T-cell (primary cell): ENCODE measurements around the gene MZB1. TPM values are rescaled to one million over a fixed set of nuclear protein-coding genes. Genes with fewer than 3 reads are reported as not detected.
A peak's percentile ranks its signal among the peaks of the same experiment; 100 is the strongest.

ENCODE experiments used
- ATAC-seq, 4 experiments: fragments of 200-7000 bp in 3 of 4; fragments of 150-1000 bp in 1 of 4; cut with Tn5 transposase; replicated peaks in 1 of 4; 1 replicate in 3 of 4; 2 replicates in 1 of 4; pipeline ENCODE4 v1.10.0; 2021; ENCODE audit warnings: moderate library complexity in 3 of 4, mild to moderate bottlenecking in 2 of 4, moderate number of reproducible peaks in 1 of 4
- CTCF ChIA-PET, 2 donors: fragments of 300-600 bp; sonication (Branson Sonifier 250); formaldehyde crosslinking; loops; one replicate each; lab custom pipeline; 2022; ENCODE audit warnings: antibody characterized with exemption in 2 of 2; lab: Charles Lee
- POLR2A ChIA-PET, 2 donors: fragments of 300-600 bp; sonication (Branson Sonifier 250); formaldehyde crosslinking; loops; one replicate each; lab custom pipeline; 2022; ENCODE audit warnings: antibody characterized with exemption in 2 of 2; lab: Charles Lee
- DNase-seq, 35 experiments: peaks; one replicate each; pipeline versions ENCODE4 v3.0.0 to v3.0.0-alpha.2; 2013 to 2023
- H3K27ac ChIP-seq: one replicate; pipeline ENCODE4 v1.5.1; 2013; ENCODE audit warnings: low read length
- H3K27me3 ChIP-seq, 2 experiments: replicated peaks in 1 of 2; 1 replicate in 1 of 2; 2 replicates in 1 of 2; pipeline versions ENCODE4 v1.6.1 to v1.7.0; 2013; ENCODE audit warnings: low read length in 1 of 2, mixed read lengths in 1 of 2; ENCODE audit not compliant: control insufficient read depth in 2 of 2, insufficient read depth in 2 of 2; ENCODE audit errors: extremely low read depth in 1 of 2
- H3K36me3 ChIP-seq, 2 donors: 1 replicate in 1 of 2; 2 replicates in 1 of 2; pipeline versions ENCODE4 v1.6.1 to v1.7.0; 2013; ENCODE audit warnings: low read length in 1 of 2; ENCODE audit not compliant: control insufficient read depth in 2 of 2, insufficient read depth in 1 of 2; ENCODE audit errors: extremely low read depth in 1 of 2
- H3K4me1 ChIP-seq, 2 experiments: 1 replicate in 1 of 2; 2 replicates in 1 of 2; pipeline versions ENCODE4 v1.6.1 to v1.7.0; 2013; ENCODE audit warnings: low read length in 2 of 2, mixed read lengths in 1 of 2; ENCODE audit not compliant: insufficient read depth in 2 of 2, control insufficient read depth in 1 of 2; ENCODE audit errors: extremely low read depth in 1 of 2
- H3K4me3 ChIP-seq, 2 donors: 1 replicate in 1 of 2; 2 replicates in 1 of 2; pipeline versions ENCODE4 v1.5.1 to v1.7.0; 2013; ENCODE audit warnings: mild to moderate bottlenecking in 2 of 2, low read length in 1 of 2, moderate library complexity in 1 of 2; ENCODE audit not compliant: control insufficient read depth in 1 of 2; ENCODE audit errors: extremely low read depth in 1 of 2
- H3K9me3 ChIP-seq: 2 replicates; pipeline ENCODE4 v1.7.0; 2013
- H3K27ac Mint-ChIP-seq, 2 donors: one replicate each; pipeline ENCODE4 v1.8.0; 2020 to 2021; ENCODE audit warnings: mild to moderate bottlenecking in 2 of 2, mixed read lengths in 2 of 2
- H3K27me3 Mint-ChIP-seq, 2 donors: one replicate each; pipeline ENCODE4 v1.8.0; 2021 to 2022; ENCODE audit warnings: mixed read lengths in 2 of 2
- H3K36me3 Mint-ChIP-seq: one replicate; pipeline ENCODE4 v1.8.0; 2021; ENCODE audit warnings: mixed read lengths
- H3K4me1 Mint-ChIP-seq, 3 donors: one replicate each; pipeline ENCODE4 v1.8.0; 2020 to 2022; ENCODE audit warnings: mixed read lengths in 3 of 3, mild to moderate bottlenecking in 1 of 3
- H3K4me3 Mint-ChIP-seq, 3 donors: one replicate each; pipeline ENCODE4 v1.8.0; 2020 to 2022; ENCODE audit warnings: mild to moderate bottlenecking in 3 of 3, mixed read lengths in 3 of 3, moderate library complexity in 3 of 3
- H3K9me3 Mint-ChIP-seq, 3 donors: one replicate each; pipeline ENCODE4 v1.8.0; 2020 to 2022; ENCODE audit warnings: mixed read lengths in 3 of 3
- WGBS: methylation state at CpG from one replicate; pipeline ENCODE4 v1.1.5; 2013; ENCODE audit warnings: missing lambda C conversion rate; ENCODE audit not compliant: insufficient coverage; 5-methylcytosine and 5-hydroxymethylcytosine counted together
- total RNA-seq, 35 experiments: library from RNA in 6 of 35; stranded (reverse) in 6 of 35; fragments of 120-200 nt in 1 of 35; gene quantifications; one replicate each; pipeline versions ENCODE4 v1.2.1 to v1.2.4 and lab custom pipeline; 2013 to 2026

The MZB1 gene
- total RNA-seq, 5 donors from 2014 or later (not counting 1 experiment from before 2014, with no cell fraction given), result 2.2 to 6.5 (median 5.0) TPM

GRCh38 chr5:139392324-139392677 lies 2.6 kb upstream of the MZB1 start:
- H3K27me3 ChIP-seq, result peaks cover 0 to 9% of the 10 kb centered on the region in 2 experiments
- WGBS, result under 1% methylated on average over 35 of the region's 36 CpGs
- peak overlapping the region; percentile 83 to 89 for H3K4me3 ChIP-seq
- CTCF ChIA-PET, result interaction anchor here in 1 of 2 donors (0.8 to 1.2 kb wide), 2 partner anchors 18 to 50 kb away, joined by 3 to 4 read pairs; no protein-coding TSS in a partner anchor
- peak overlapping the region; percentile 77 for H3K27ac ChIP-seq
- H3K9me3 ChIP-seq, result no peaks in the 10 kb centered on the region
- no peak overlapping the region for H3K27ac Mint-ChIP-seq
- H3K4me1 Mint-ChIP-seq, result peaks cover 33 to 43% (median 42%) of the 10 kb centered on the region in 3 donors
- no peaks in the 10 kb centered on the region for H3K9me3 Mint-ChIP-seq
- no peak for DNase-seq
- H3K36me3 ChIP-seq, result no peaks in the 10 kb centered on the region
- POLR2A ChIA-PET, result no interaction called here
- H3K4me3 Mint-ChIP-seq, result peak overlapping the region; percentile 84 to 91 (median 89)
- no peaks in the 10 kb centered on the region for H3K27me3 Mint-ChIP-seq
- ATAC-seq, result peak; percentile 17 to 44 (median 31)
- H3K4me1 ChIP-seq, result peaks cover 2 to 69% of the 10 kb centered on the region in 2 experiments
- no peaks in the 10 kb centered on the region for H3K36me3 Mint-ChIP-seq

GRCh38 chr5:139391570-139392323 lies 2.0 kb upstream of the MZB1 start:
- Mint-ChIP-seq H3K27ac (peak overlapping the region; percentile 72 to 89), H3K4me1 (peaks cover 33 to 44% (median 43%) of the 10 kb centered on the region in 3 donors), H3K36me3 (no peaks in the 10 kb centered on the region), H3K27me3 (no peaks in the 10 kb centered on the region), H3K9me3 (no peaks in the 10 kb centered on the region), H3K4me3 (peak overlapping the region; percentile 77 to 89 (median 81))
- peak in 2 of 4 experiments; percentile 0 to 14 for ATAC-seq
- ChIA-PET CTCF (interaction anchor here (0.5 to 1.4 kb wide), 5 partner anchors 11 to 50 kb away, joined by 3 to 6 read pairs (median 4); partner anchors contain the start of gene SPATA24 (in 2 of the 2)), POLR2A (no interaction called here)
- no peaks in the 10 kb centered on the region for H3K36me3 ChIP-seq
- H3K27ac ChIP-seq, result peak overlapping the region; percentile 77
- peak overlapping the region in 1 of 2 donors; percentile 83 for H3K4me3 ChIP-seq
- peaks cover 2 to 69% of the 10 kb centered on the region in 2 experiments for H3K4me1 ChIP-seq
- H3K27me3 ChIP-seq, result peaks cover 0 to 9% of the 10 kb centered on the region in 2 experiments
- WGBS, result 40% methylated on average over 25 of the region's 33 CpGs
- peak in 1 of 35 experiments; percentile 31 for DNase-seq
- no peaks in the 10 kb centered on the region for H3K9me3 ChIP-seq

- no peaks in the 10 kb centered on the region for H3K27me3 Mint-ChIP-seq
- CTCF ChIA-PET, result interaction anchor here (0.5 to 1.4 kb wide), 4 partner anchors 12 to 49 kb away, joined by 4 to 6 read pairs (median 4); partner anchors contain the start of gene SPATA24 (in 2 of the 2)
These were observed 1.2 kb upstream of the MZB1 start for GRCh38 chr5:139390639-139391569.

GRCh38 chr5:139388198-139388821 lies 1.4 kb downstream of the MZB1 start:
- ChIA-PET POLR2A (no interaction called here), CTCF (interaction anchor here in 1 of 2 donors (0.6 kb wide), 1 partner anchor 184 kb away, joined by 6 read pairs; no protein-coding TSS in a partner anchor)
- Mint-ChIP-seq H3K27me3 (no peaks in the 10 kb centered on the region), H3K4me1 (peaks cover 49 to 71% (median 64%) of the 10 kb centered on the region in 3 donors), H3K9me3 (no peaks in the 10 kb centered on the region), H3K27ac (no peak overlapping the region), H3K4me3 (peak overlapping the region in 1 of 3 donors; percentile 22), H3K36me3 (no peaks in the 10 kb centered on the region)
- Histone ChIP-seq H3K36me3 (no peaks in the 10 kb centered on the region), H3K4me3 (no peak overlapping the region), H3K27ac (no peak overlapping the region), H3K4me1 (peaks cover 5 to 76% of the 10 kb centered on the region in 2 experiments), H3K27me3 (peaks cover 0 to 1% of the 10 kb centered on the region in 2 experiments), H3K9me3 (no peaks in the 10 kb centered on the region)
- DNase-seq (no peak), ATAC-seq (no peak)
- 92% methylated on average over 5 of the region's 8 CpGs for WGBS

More at GRCh38 chr5:139390639-139391569, 1.2 kb upstream of the MZB1 start:
- 76% methylated on average over 6 of the region's 10 CpGs for WGBS
- no peaks in the 10 kb centered on the region for H3K9me3 Mint-ChIP-seq
- H3K36me3 Mint-ChIP-seq, result no peaks in the 10 kb centered on the region
- peak overlapping the region; percentile 77 to 89 (median 81) for H3K4me3 Mint-ChIP-seq
- POLR2A ChIA-PET, result no interaction called here
- Histone ChIP-seq H3K4me3 (no peak overlapping the region), H3K9me3 (no peaks in the 10 kb centered on the region), H3K4me1 (peaks cover 2 to 69% of the 10 kb centered on the region in 2 experiments), H3K36me3 (no peaks in the 10 kb centered on the region), H3K27ac (peak overlapping the region; percentile 77), H3K27me3 (peaks cover 0 to 9% of the 10 kb centered on the region in 2 experiments)
- H3K4me1 Mint-ChIP-seq, result peaks cover 33 to 50% (median 49%) of the 10 kb centered on the region in 3 donors
- DNase-seq (no peak), ATAC-seq (no peak)
- peak overlapping the region; percentile 79 to 89 for H3K27ac Mint-ChIP-seq

GRCh38 chr5:139387611-139388197 lies 2.0 kb downstream of the MZB1 start:
- Mint-ChIP-seq H3K36me3 (no peaks in the 10 kb centered on the region), H3K9me3 (no peaks in the 10 kb centered on the region), H3K4me1 (peaks cover 49 to 68% (median 60%) of the 10 kb centered on the region in 3 donors), H3K4me3 (peak overlapping the region in 1 of 3 donors; percentile 22), H3K27me3 (no peaks in the 10 kb centered on the region), H3K27ac (peak overlapping the region; percentile 34 to 36)
- DNase-seq, result no peak
- Histone ChIP-seq H3K9me3 (no peaks in the 10 kb centered on the region), H3K27ac (no peak overlapping the region), H3K4me3 (no peak overlapping the region), H3K4me1 (peaks cover 5 to 70% of the 10 kb centered on the region in 2 experiments), H3K36me3 (no peaks in the 10 kb centered on the region), H3K27me3 (no peaks in the 10 kb centered on the region)
- CTCF ChIA-PET, result interaction anchor here in 1 of 2 donors (0.6 kb wide), 1 partner anchor 184 kb away, joined by 6 read pairs; no protein-coding TSS in a partner anchor
- no peak for ATAC-seq
- POLR2A ChIA-PET, result no interaction called here
- WGBS, result 73% methylated on average over 9 of the region's 10 CpGs
